Activated naive CD8-positive, alpha-beta T cell treated with anti-CD3 and anti-CD28 coated beads for 36 hours (primary cell): ENCODE measurements around the gene LIMCH1. TPM values are rescaled to one million over a fixed set of nuclear protein-coding genes. Genes with fewer than 3 reads are reported as not detected.
"Not testable (repeated sequence)": the region's sequence is repeated elsewhere in the genome, so short reads cannot be mapped to it uniquely, and the experiment has no call there.

Experiments
- DNase-seq: peaks from one replicate; pipeline ENCODE4 v3.0.0; 2021
- H3K27ac Mint-ChIP-seq: one replicate; pipeline ENCODE4 v1.8.0; 2022; ENCODE audit warnings: mild to moderate bottlenecking, moderate library complexity, mixed read lengths
- H3K27me3 Mint-ChIP-seq: one replicate; pipeline ENCODE4 v1.8.0; 2022; ENCODE audit warnings: mild to moderate bottlenecking, mixed read lengths
- H3K36me3 Mint-ChIP-seq: one replicate; pipeline ENCODE4 v1.8.0; 2021; ENCODE audit warnings: mild to moderate bottlenecking, mixed read lengths
- H3K4me1 Mint-ChIP-seq: one replicate; pipeline ENCODE4 v1.8.0; 2021; ENCODE audit warnings: mixed read lengths
- H3K4me3 Mint-ChIP-seq: one replicate; pipeline ENCODE4 v1.8.0; 2022; ENCODE audit warnings: mild to moderate bottlenecking, moderate library complexity, mixed read lengths
- H3K9me3 Mint-ChIP-seq: one replicate; pipeline ENCODE4 v1.8.0; 2022; ENCODE audit warnings: mixed read lengths
- total RNA-seq, 2 experiments: library from RNA; stranded (reverse); gene quantifications; one replicate each; pipeline ENCODE4 v1.2.3, GENCODE V29; 2021

Gene LIMCH1
- total RNA-seq, 2 experiments from 2014 or later = not detected

DNA sequence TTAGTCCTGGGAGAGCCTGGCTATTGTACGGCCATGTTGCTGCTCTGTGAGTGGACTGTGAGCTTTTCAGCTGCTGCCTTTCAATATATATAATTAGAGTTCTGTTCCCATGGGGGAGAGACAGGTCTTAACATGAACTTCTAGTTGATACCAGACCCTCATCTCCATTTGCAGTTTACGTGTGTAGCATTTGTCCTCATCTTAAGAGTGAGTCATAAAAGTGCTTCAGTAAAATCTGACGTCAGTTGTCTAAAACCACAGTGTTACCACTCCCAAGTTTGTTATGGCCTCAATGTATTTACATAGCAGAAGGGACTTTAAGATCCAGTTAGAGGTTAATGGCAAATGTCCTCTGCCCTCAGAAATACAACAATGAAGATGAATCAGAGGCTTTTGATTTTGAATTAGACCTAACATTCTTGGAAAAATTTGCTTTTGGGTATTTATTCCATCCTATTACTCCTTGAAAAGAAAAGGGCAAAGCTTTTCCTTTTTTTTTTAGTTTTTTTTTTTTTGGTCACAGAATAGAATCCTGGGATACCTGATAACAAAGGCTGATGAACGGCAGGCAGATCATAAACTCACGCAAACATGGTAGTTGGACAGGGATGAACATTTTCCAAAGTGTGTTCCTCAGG lies 172.0 kb downstream of the LIMCH1 start:
- no peak for DNase-seq
- H3K4me3 Mint-ChIP-seq = no peak overlapping the region
- H3K4me1 Mint-ChIP-seq = no peaks in the 10 kb centered on the region
- H3K9me3 Mint-ChIP-seq = no peaks in the 10 kb centered on the region
- H3K27ac Mint-ChIP-seq = no peak overlapping the region
- peaks cover 4% of the 10 kb centered on the region for H3K27me3 Mint-ChIP-seq
- H3K36me3 Mint-ChIP-seq = no peaks in the 10 kb centered on the region

DNA sequence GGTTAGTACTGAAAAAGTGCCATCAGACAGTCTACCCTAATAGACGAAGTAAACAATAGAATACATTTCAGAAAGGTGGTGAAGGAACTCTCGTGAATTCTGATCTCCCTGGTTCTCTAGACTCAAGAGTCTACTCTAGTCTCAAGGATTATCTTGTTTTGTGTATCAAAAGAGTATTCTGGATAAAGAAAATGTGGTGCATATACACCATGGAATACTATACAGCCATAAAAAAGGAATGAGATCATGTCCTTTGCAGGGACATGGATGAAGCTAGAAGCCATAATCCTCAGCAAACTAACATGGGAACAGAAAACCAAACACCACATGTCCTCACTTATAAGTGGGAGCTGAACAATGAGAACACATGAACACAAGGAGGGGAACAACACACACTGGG lies 173.7 kb downstream of the LIMCH1 start:
- H3K4me3 Mint-ChIP-seq, H3K9me3 Mint-ChIP-seq, H3K27me3 Mint-ChIP-seq, H3K27ac Mint-ChIP-seq, H3K4me1 Mint-ChIP-seq, DNase-seq, H3K36me3 Mint-ChIP-seq: not testable (repeated sequence)

DNA sequence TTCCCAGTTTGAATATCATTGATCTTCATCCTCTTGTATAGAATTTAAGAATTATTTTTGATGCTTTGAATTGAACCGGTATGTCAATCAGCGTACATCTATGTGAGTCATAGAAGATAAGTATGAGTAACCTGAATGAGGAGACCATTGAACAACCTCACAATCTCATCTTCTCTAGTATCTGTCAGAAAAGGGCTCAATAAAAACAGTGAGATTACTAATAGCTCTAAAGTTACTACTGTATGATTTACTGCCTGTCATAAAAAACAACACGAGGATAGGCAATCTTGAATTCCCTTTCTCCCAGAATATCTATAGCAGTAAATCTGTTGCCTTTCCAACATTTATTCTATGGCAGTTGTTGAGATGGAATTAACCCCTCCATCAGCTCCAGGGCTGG lies 174.5 kb downstream of the LIMCH1 start:
- Mint-ChIP-seq H3K27ac (no peak overlapping the region), H3K4me1 (no peaks in the 10 kb centered on the region), H3K4me3 (no peak overlapping the region), H3K9me3 (no peaks in the 10 kb centered on the region), H3K27me3 (no peaks in the 10 kb centered on the region), H3K36me3 (no peaks in the 10 kb centered on the region)
- no peak for DNase-seq

DNA sequence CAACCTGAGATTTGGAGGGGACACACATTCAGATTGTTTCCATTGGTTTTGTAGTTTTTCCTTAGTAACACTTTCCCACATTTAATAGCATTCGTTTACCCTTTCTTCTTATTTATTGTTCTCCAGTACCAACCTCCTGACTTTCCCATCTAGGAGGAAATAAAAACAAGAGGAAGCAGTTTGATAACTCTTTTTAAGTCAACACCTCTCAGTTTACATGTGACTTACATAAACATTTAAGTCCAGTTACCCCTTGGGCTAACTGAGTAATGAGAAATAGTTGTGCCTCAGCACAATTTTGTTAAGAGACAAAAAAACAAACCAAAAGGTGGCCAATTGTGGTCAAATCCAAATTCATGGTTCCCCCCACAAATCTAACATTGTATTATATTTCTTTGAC lies 175.8 kb downstream of the LIMCH1 start:
- H3K4me3 Mint-ChIP-seq = no peak overlapping the region
- no peaks in the 10 kb centered on the region for H3K9me3 Mint-ChIP-seq
- DNase-seq = no peak
- no peaks in the 10 kb centered on the region for H3K4me1 Mint-ChIP-seq
- no peaks in the 10 kb centered on the region for H3K27me3 Mint-ChIP-seq
- H3K36me3 Mint-ChIP-seq = no peaks in the 10 kb centered on the region
- H3K27ac Mint-ChIP-seq = no peak overlapping the region

DNA sequence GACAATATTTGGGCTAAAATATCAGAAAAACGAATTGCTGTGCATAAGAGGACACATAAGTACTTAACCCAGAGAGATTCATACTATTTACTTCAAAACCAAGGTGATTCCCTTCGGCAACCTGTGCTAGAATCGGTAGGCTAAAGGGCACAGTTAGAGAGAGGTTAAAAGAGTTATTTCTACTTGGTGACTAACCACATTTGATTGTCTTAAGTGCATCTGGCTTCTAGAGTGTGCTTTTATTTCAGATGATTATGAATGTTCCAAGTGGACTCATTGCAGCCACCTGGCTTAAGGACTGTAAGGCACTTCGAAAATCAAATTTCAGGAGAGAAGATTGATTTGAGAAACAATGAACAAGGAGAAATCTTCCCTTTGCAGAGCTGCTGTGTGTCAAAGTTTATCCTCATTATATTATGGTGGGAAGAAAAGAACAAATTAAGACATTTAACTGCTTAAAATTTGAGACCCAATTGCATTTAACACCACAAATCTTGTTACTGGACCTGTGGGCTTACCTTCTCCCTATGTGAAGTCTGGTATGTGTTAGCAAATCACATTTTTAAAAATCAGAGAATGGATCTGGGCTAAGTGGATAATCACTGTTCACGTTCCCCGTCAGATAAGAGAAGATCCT lies 176.5 kb downstream of the LIMCH1 start:
- no peak overlapping the region for H3K27ac Mint-ChIP-seq

DNA sequence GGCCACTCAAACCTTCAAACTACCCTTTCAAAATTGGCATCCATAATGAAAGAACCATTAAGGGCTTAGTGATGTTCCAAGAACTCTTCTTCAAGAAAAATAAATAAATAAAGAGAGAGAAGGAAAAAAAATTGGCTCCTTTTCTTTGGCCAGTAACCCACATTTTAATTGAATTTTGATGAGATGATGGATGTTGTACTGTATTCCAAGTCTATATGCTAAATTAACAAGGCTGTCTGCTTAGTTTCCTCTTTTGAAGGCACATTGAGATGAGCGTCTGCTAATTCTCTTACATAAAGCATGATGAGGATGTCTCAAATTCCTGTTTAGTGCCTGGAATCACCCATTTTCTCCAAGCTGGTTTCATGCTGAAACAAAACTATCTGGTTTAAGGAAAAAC lies 177.2 kb downstream of the LIMCH1 start:
- DNase-seq = no peak
- Mint-ChIP-seq H3K4me3 (no peak overlapping the region), H3K36me3 (no peaks in the 10 kb centered on the region), H3K4me1 (no peaks in the 10 kb centered on the region), H3K27me3 (peaks cover 2% of the 10 kb centered on the region), H3K9me3 (no peaks in the 10 kb centered on the region), H3K27ac (no peak overlapping the region)

More for the DNA sequence above, 176.5 kb downstream of the LIMCH1 start:
- Mint-ChIP-seq H3K4me3 (no peak overlapping the region), H3K9me3 (no peaks in the 10 kb centered on the region), H3K36me3 (no peaks in the 10 kb centered on the region), H3K27me3 (no peaks in the 10 kb centered on the region), H3K4me1 (no peaks in the 10 kb centered on the region)
- no peak for DNase-seq

DNA sequence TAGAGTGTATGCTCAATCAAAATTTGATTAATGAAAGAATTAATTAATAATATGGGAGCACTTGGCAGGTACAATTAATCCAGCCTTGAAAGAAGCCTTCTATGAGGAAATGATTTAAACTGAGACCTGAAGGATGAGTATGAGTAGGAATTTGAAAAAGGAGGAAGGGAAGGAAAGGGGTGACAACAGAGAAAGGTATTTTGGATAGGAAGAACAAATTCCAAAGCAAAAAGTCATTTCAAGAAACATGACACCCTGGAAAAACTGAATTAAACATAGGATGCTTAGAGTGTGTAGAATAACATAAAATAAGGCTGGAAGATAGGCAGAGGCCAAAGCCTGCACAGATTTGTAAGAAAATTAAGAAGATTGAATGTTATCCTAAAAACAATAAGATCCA lies 180.9 kb downstream of the LIMCH1 start:
- Mint-ChIP-seq H3K4me1 (no peaks in the 10 kb centered on the region), H3K4me3 (no peak overlapping the region), H3K9me3 (no peaks in the 10 kb centered on the region), H3K27ac (no peak overlapping the region), H3K27me3 (peaks cover 3% of the 10 kb centered on the region), H3K36me3 (no peaks in the 10 kb centered on the region)
- no peak for DNase-seq

DNA sequence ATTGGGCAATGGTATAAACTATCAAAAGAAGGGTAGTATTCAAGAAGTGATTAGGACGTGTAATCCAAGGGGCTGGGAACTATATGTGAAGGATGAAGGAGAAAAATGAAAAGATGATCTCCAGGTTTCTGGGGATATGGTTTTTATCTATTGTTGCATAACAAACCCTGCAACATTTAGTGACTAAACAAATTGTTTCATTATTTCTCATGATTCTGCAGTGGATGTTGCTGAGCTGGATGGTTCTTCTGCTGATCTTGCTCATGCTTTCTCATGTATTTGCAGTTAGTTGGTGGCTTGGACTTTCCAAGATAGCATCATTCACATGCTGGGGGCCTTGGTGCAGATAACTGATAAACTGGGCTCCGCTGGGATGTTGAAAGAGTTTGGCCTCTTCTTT lies 181.5 kb downstream of the LIMCH1 start:
- Mint-ChIP-seq H3K36me3 (no peaks in the 10 kb centered on the region), H3K4me3 (no peak overlapping the region), H3K9me3 (no peaks in the 10 kb centered on the region), H3K4me1 (no peaks in the 10 kb centered on the region), H3K27me3 (peaks cover 3% of the 10 kb centered on the region), H3K27ac (no peak overlapping the region)
- DNase-seq = no peak

DNA sequence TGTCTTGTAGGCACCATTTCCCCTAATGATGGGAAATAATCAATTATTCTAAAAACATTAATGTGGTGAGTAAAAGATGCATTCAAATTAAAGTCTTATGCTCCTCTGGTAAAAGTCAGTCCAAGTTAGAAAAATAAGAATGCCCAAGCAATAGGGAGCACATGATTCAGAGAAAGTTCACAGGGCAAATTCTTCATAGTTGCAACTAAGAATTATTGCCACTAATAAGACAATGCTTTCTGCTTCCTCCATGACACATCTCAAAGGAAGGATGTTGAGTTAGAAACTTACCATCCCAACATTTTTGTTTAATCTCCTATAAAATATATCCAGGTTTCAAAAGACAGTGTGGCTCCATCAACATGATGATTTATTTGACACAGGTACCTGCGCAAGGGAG lies 184.2 kb downstream of the LIMCH1 start:
- Mint-ChIP-seq H3K36me3 (no peaks in the 10 kb centered on the region), H3K4me1 (no peaks in the 10 kb centered on the region), H3K27me3 (peaks cover 3% of the 10 kb centered on the region), H3K27ac (no peak overlapping the region), H3K4me3 (no peak overlapping the region), H3K9me3 (peaks cover 5% of the 10 kb centered on the region)
- DNase-seq = no peak

DNA sequence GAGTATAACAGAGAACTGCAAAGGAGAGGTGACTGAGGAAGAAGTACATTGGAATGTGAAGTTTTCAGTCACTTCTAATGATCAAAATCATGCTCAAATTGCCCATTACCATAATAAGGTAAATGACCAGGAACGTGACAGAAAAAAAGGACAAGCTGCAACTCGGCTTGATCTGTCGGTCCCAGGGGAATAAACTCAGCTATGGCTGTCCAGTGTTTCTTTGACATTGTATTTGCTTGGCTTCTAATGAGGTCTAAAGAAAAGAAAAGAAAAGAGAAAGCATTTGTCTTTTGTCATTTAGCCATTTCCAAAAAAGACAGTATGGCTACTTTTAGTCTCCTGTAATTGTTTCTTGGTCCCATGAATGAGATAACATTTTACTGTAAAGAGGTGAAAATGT lies 185.3 kb downstream of the LIMCH1 start:
- no peak overlapping the region for H3K4me3 Mint-ChIP-seq
- no peaks in the 10 kb centered on the region for H3K4me1 Mint-ChIP-seq
- no peaks in the 10 kb centered on the region for H3K36me3 Mint-ChIP-seq
- DNase-seq = no peak
- no peak overlapping the region for H3K27ac Mint-ChIP-seq
- peaks cover 3% of the 10 kb centered on the region for H3K27me3 Mint-ChIP-seq
- peaks cover 5% of the 10 kb centered on the region for H3K9me3 Mint-ChIP-seq

DNA sequence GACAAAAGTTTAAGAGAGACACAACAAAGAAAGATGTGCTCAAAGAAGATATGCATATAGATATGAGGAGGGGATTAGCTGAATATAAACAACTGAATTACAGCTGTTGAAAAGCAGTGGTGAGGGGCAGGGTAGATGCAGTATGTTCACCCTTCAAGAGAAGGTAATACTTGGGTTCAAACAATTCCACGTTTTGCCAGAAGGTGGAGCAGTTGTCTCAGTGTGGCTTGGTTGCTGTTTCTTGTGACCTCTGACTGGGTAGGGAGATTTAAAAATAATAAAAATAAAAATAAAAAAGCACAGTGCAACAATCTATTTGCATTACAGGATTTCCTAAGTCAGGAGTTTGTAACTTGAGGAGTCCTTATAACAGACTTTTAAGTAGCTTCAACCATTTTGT lies 187.3 kb downstream of the LIMCH1 start:
- Mint-ChIP-seq H3K27me3 (peaks cover 4% of the 10 kb centered on the region), H3K36me3 (no peaks in the 10 kb centered on the region), H3K9me3 (peaks cover 6% of the 10 kb centered on the region), H3K4me3 (no peak overlapping the region), H3K27ac (no peak overlapping the region), H3K4me1 (no peaks in the 10 kb centered on the region)
- no peak for DNase-seq

DNA sequence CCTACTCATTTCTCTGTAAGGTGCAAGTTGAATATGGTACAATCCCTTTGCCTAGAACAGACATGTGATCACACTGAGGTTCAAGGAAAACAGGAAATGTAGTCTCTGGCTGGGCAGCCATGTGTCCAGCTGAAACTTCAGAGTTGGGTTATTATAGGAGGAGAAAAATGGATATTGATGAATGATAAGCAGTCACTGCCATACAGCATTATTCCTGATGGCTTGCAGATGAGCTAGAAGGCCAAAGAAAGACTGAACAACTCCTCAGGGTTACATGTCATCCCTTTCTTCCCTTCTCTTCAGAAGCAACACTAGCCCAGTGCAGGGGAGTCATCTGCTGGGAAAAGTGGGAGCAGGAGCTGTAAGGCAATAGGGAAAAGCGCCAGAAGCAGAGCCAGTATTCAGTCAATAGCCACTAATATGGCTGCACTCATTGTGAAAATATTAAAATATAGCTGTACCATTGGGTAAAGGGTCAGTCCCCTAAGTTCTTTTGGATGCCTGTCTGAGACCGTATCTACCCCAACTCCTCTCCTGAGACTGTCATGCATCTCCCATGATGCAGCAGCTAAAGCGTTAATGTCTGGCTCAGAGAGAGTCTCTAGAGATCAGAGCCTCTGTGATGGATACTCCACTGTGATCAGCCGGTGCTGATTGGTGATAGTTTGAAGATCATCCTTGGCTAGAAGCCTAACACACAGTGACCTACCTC lies 190.1 kb downstream of the LIMCH1 start:
- no peak overlapping the region for H3K4me3 Mint-ChIP-seq
- peaks cover 7% of the 10 kb centered on the region for H3K27me3 Mint-ChIP-seq
- no peaks in the 10 kb centered on the region for H3K36me3 Mint-ChIP-seq

DNA sequence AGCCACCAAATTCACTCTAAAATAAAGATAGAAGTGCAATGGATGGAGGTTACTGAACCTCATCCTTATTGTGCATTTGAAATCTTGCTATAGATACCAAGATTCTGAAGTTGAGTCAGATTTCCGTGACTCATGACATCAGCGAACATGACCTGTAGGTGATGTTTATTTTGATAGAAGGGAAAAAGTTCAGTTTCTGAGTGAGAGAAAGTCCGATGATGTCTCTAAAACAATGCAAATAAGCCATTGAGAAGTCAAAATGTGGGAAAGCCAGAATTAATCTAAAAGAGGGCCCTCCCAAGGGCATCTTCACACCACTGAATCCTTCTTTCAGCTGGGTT lies 190.6 kb downstream of the LIMCH1 start:
- H3K36me3 Mint-ChIP-seq = no peaks in the 10 kb centered on the region
- peaks cover 7% of the 10 kb centered on the region for H3K27me3 Mint-ChIP-seq
- H3K4me3 Mint-ChIP-seq = no peak overlapping the region
- H3K9me3 Mint-ChIP-seq = peaks cover 6% of the 10 kb centered on the region
- H3K27ac Mint-ChIP-seq = no peak overlapping the region
- DNase-seq = no peak
- H3K4me1 Mint-ChIP-seq = no peaks in the 10 kb centered on the region

More for the DNA sequence above, 190.1 kb downstream of the LIMCH1 start:
- Mint-ChIP-seq H3K9me3 (peaks cover 6% of the 10 kb centered on the region), H3K4me1 (no peaks in the 10 kb centered on the region), H3K27ac (no peak overlapping the region)
- DNase-seq = no peak

DNA sequence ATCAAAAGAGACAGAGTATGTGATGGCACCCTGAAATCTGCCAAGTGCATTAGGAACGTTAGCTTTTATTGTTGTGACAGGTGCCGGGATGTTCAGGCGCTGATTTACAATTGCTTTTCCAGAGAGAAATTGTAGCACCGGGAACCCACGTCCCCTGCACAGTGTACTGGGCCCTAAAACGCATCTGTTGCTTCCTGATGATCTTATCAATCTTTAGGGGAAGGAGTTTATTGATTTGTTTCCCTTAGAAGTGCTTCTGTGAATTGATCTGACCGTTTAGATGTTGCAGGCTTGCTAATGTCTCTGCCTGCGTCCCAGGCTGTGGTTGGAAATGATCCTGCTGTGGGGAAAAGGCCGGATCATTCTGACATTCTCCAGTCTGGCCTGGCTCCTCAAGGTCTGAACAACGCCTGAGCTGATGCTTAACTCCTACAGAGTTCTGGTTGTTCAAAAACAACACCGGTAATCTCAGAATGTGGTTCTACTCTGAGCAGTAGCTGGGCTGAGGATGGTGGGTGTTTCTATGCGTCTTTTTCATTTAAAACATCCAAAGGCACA lies 193.7 kb downstream of the LIMCH1 start:
- H3K27me3 Mint-ChIP-seq = peaks cover 7% of the 10 kb centered on the region
- peaks cover 1% of the 10 kb centered on the region for H3K9me3 Mint-ChIP-seq
- no peak for DNase-seq
- no peak overlapping the region for H3K4me3 Mint-ChIP-seq
- H3K4me1 Mint-ChIP-seq = no peaks in the 10 kb centered on the region
- H3K27ac Mint-ChIP-seq = no peak overlapping the region
- no peaks in the 10 kb centered on the region for H3K36me3 Mint-ChIP-seq

DNA sequence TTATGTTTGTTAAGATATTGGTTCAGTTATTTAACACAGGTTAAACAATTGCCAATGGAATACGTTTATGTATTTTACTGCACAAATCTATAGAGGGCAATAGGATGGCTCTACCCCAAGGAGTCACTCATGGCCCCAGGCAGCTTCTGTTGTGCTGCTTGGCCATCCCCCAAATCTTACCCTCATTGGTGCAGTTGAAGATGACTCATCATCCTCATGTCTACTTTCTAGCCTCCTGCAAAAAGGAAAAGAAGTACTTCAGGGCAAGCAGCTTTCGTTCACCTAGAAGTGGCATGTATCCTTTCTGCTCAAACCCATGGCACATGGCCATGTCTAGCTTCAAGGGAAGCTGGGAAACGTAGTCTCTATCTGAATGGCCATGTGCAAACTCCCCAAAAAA lies 196.4 kb downstream of the LIMCH1 start:
- Mint-ChIP-seq H3K4me3 (no peak overlapping the region), H3K36me3 (no peaks in the 10 kb centered on the region), H3K27ac (no peak overlapping the region), H3K4me1 (no peaks in the 10 kb centered on the region), H3K27me3 (peaks cover 7% of the 10 kb centered on the region), H3K9me3 (peaks cover 1% of the 10 kb centered on the region)
- DNase-seq = no peak

DNA sequence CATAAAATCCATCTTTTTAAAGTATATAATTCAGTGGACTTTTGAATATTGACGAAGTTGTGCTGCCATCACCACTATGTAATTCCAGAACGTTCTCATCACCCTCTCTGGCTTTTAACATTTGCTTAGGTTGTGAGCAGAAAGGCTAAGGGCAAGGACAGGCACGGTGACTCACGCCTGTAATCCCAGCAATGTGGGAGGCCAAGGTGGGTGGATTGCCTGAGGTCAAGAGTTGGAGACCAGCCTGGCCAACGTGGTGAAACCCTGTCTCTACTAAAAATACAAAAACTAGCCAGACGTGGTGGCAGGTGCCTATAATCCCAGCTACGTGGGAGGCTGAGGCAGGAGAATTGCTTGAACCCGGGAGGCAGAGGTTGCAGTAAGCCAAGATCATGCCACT lies 199.5 kb downstream of the LIMCH1 start:
- H3K27ac Mint-ChIP-seq, H3K36me3 Mint-ChIP-seq, DNase-seq, H3K4me1 Mint-ChIP-seq, H3K4me3 Mint-ChIP-seq, H3K9me3 Mint-ChIP-seq, H3K27me3 Mint-ChIP-seq: not testable (repeated sequence)
